NT2/D1 (cell line): ENCODE data around the gene TMEM91.
"Not testable (repeated sequence)": the region's sequence is repeated elsewhere in the genome, so short reads cannot be mapped to it uniquely, and the experiment has no call there.

ENCODE experiments used
- DNase-seq: peaks from one replicate; pipeline ENCODE4 v3.0.0-alpha.2; 2011; ENCODE audit warnings: low read depth, low spot score
- H3K27me3 ChIP-seq: 2 replicates; pipeline ENCODE4 v1.6.0; 2011; ENCODE audit warnings: mild to moderate bottlenecking; ENCODE audit not compliant: insufficient read length, insufficient read depth
- H3K36me3 ChIP-seq: 2 replicates; pipeline ENCODE4 v1.6.1; 2011; ENCODE audit warnings: mild to moderate bottlenecking, low read length, mixed read lengths; ENCODE audit not compliant: insufficient read depth, insufficient read length
- H3K4me1 ChIP-seq: 2 replicates; pipeline ENCODE4 v1.5.1; 2011; ENCODE audit not compliant: insufficient read depth, insufficient read length
- H3K4me3 ChIP-seq: 2 replicates; pipeline ENCODE4 v1.5.1; 2011; ENCODE audit warnings: low read depth; ENCODE audit not compliant: insufficient read length
- H3K9ac ChIP-seq: 2 replicates; pipeline ENCODE4 v1.6.0; 2011; ENCODE audit warnings: low read depth; ENCODE audit not compliant: insufficient read length
- H3K9me3 ChIP-seq: 2 replicates; pipeline ENCODE4 v1.5.1; 2011; ENCODE audit warnings: mild to moderate bottlenecking, low read length; ENCODE audit not compliant: insufficient read depth
- SUZ12 ChIP-seq: IDR thresholded peaks from 2 replicates; pipeline ENCODE4 v1.6.1; 2011; ENCODE audit not compliant: insufficient read length, insufficient read depth; ENCODE audit errors: extremely low read depth
- YY1 ChIP-seq: IDR thresholded peaks from 2 replicates; pipeline ENCODE4 v1.6.1; 2011; ENCODE audit not compliant: insufficient read length, insufficient read depth
- ZNF274 ChIP-seq: IDR thresholded peaks from 2 replicates; pipeline ENCODE4 v1.6.1; 2011; ENCODE audit warnings: mild to moderate bottlenecking, low read depth, low read length

TMEM91 gene

GRCh38 chr19:41401483-41401882, 25.1 kb downstream of the TMEM91 start:
- DNase-seq = no peak
- H3K4me1 ChIP-seq = peaks cover 8% of the 10 kb centered on the region
- no peaks in the 10 kb centered on the region for H3K36me3 ChIP-seq
- H3K9me3 ChIP-seq = no peaks in the 10 kb centered on the region
- no peak overlapping the region for H3K9ac ChIP-seq
- H3K4me3 ChIP-seq = no peak overlapping the region
- no peak for TF ChIP-seq YY1
- no peak for TF ChIP-seq SUZ12
- TF ChIP-seq ZNF274 = no peak
- no peaks in the 10 kb centered on the region for H3K27me3 ChIP-seq

GRCh38 chr19:41402010-41402409, 25.7 kb downstream of the TMEM91 start:
- H3K9ac ChIP-seq = no peak overlapping the region
- DNase-seq = no peak
- no peaks in the 10 kb centered on the region for H3K27me3 ChIP-seq
- peaks cover 8% of the 10 kb centered on the region for H3K4me1 ChIP-seq
- TF ChIP-seq ZNF274 = no peak
- TF ChIP-seq SUZ12 = no peak
- no peak for TF ChIP-seq YY1
- no peak overlapping the region for H3K4me3 ChIP-seq
- H3K9me3 ChIP-seq = no peaks in the 10 kb centered on the region
- no peaks in the 10 kb centered on the region for H3K36me3 ChIP-seq

GRCh38 chr19:41403181-41403970, 27.0 kb downstream of the TMEM91 start:
- no peaks in the 10 kb centered on the region for H3K36me3 ChIP-seq
- TF ChIP-seq ZNF274 (no peak), SUZ12 (no peak), YY1 (no peak)
- no peak for DNase-seq
- no peaks in the 10 kb centered on the region for H3K9me3 ChIP-seq
- no peak overlapping the region for H3K4me3 ChIP-seq
- H3K4me1 ChIP-seq = peaks cover 13% of the 10 kb centered on the region
- no peak overlapping the region for H3K9ac ChIP-seq
- H3K27me3 ChIP-seq = no peaks in the 10 kb centered on the region

GRCh38 chr19:41405776-41406175, 29.4 kb downstream of the TMEM91 start:
- no peaks in the 10 kb centered on the region for H3K27me3 ChIP-seq
- H3K4me3 ChIP-seq = no peak overlapping the region
- H3K4me1 ChIP-seq = peaks cover 17% of the 10 kb centered on the region

GRCh38 chr19:41407271-41407670, 30.9 kb downstream of the TMEM91 start:
- Histone ChIP-seq H3K9ac (peak overlapping the region; percentile 76), H3K4me1 (peaks cover 17% of the 10 kb centered on the region)
- DNase-seq = peak; percentile 30

More at GRCh38 chr19:41405776-41406175, 29.4 kb downstream of the TMEM91 start:
- no peaks in the 10 kb centered on the region for H3K9me3 ChIP-seq
- TF ChIP-seq ZNF274 = no peak
- no peak for TF ChIP-seq SUZ12
- TF ChIP-seq YY1 = no peak
- H3K36me3 ChIP-seq = no peaks in the 10 kb centered on the region
- no peak for DNase-seq
- H3K9ac ChIP-seq = no peak overlapping the region

GRCh38 chr19:41408256-41408655, 31.9 kb downstream of the TMEM91 start:
- peaks cover 9% of the 10 kb centered on the region for H3K36me3 ChIP-seq
- H3K27me3 ChIP-seq = no peaks in the 10 kb centered on the region
- no peaks in the 10 kb centered on the region for H3K9me3 ChIP-seq
- no peak for DNase-seq
- TF ChIP-seq ZNF274 = no peak
- no peak overlapping the region for H3K9ac ChIP-seq
- H3K4me1 ChIP-seq = peaks cover 17% of the 10 kb centered on the region
- H3K4me3 ChIP-seq = no peak overlapping the region

More at GRCh38 chr19:41407271-41407670, 30.9 kb downstream of the TMEM91 start:
- Histone ChIP-seq H3K36me3 (peaks cover 5% of the 10 kb centered on the region), H3K9me3 (no peaks in the 10 kb centered on the region), H3K4me3 (no peak overlapping the region), H3K27me3 (no peaks in the 10 kb centered on the region)
- TF ChIP-seq ZNF274 (no peak), YY1 (no peak), SUZ12 (no peak)

GRCh38 chr19:41408846-41409245, 32.5 kb downstream of the TMEM91 start:
- not testable (repeated sequence) for H3K27me3 ChIP-seq, DNase-seq, H3K9me3 ChIP-seq, H3K4me3 ChIP-seq
- peak overlapping the region; percentile 17 for H3K9ac ChIP-seq
- peaks cover 17% of the 10 kb centered on the region for H3K4me1 ChIP-seq
- H3K36me3 ChIP-seq = peaks cover 14% of the 10 kb centered on the region
